DMS114 treated with DMSO at 0.1 percent for 48 hours (cell line): Measurements from ENCODE around the gene ENTPD5.
"Not testable (repeated sequence)": the region's sequence is repeated elsewhere in the genome, so short reads cannot be mapped to it uniquely, and the experiment has no call there.

ENCODE experiments used
- DNase-seq: peaks from one replicate; lab custom pipeline; 2025; ENCODE audit not compliant: unreplicated experiment; lab: John Stamatoyannopoulos, UW

Gene ENTPD5

GRCh38 chr14:73944432-73945158 lies 74.5 kb downstream of the ENTPD5 start:
- no peak for DNase-seq

GRCh38 chr14:73943083-73943482 lies 76.0 kb downstream of the ENTPD5 start:
- DNase-seq = no peak

- DNase-seq = no peak
Observed at GRCh38 chr14:73942180-73942579, 76.9 kb downstream of the ENTPD5 start.

GRCh38 chr14:73937012-73937411 lies 82.1 kb downstream of the ENTPD5 start:
- DNase-seq = no peak

GRCh38 chr14:73936548-73936947 lies 82.5 kb downstream of the ENTPD5 start:
- no peak for DNase-seq

- no peak for DNase-seq
Observed at GRCh38 chr14:73935666-73936065, 83.4 kb downstream of the ENTPD5 start.

- DNase-seq = no peak
Observed at GRCh38 chr14:73924337-73924736, 94.8 kb downstream of the ENTPD5 start.

- not testable (repeated sequence) for DNase-seq
Observed at GRCh38 chr14:73919457-73919856, 99.6 kb downstream of the ENTPD5 start.

- no peak for DNase-seq
Observed at GRCh38 chr14:73916324-73916723, 102.8 kb downstream of the ENTPD5 start.

- no peak for DNase-seq
Observed at GRCh38 chr14:73913256-73913655, 105.8 kb downstream of the ENTPD5 start.

GRCh38 chr14:73909681-73910080 lies 109.4 kb downstream of the ENTPD5 start:
- DNase-seq = no peak
